Vagina (tissue), 2 donors: ENCODE measurements around the gene PRDM5.

Experiments
- CTCF ChIP-seq, 3 experiments: fragments of 450-650 bp in 2 of 3; fragments of 200-600 bp in 1 of 3; sonication (generic) in 1 of 3; IDR thresholded peaks; one replicate each; pipeline ENCODE4 v1.5.1; 2017 to 2019; ENCODE audit warnings: antibody characterized with exemption in 3 of 3, mild to moderate bottlenecking in 2 of 3, moderate library complexity in 2 of 3
- POLR2A ChIP-seq, 2 donors: fragments of 450-650 bp; IDR thresholded peaks; one replicate each; pipeline ENCODE4 v1.6.1; 2017; ENCODE audit warnings: antibody characterized with exemption in 2 of 2, mild to moderate bottlenecking in 2 of 2, moderate library complexity in 2 of 2
- POLR2AphosphoS5 ChIP-seq, 2 donors: sonication (generic); formaldehyde crosslinking; IDR thresholded peaks; one replicate each; pipeline ENCODE4 v1.9.0; 2017; ENCODE audit warnings: antibody characterized with exemption in 2 of 2, mild to moderate bottlenecking in 2 of 2, low read depth in 1 of 2; ENCODE audit not compliant: insufficient read depth in 1 of 2

- TF ChIP-seq POLR2AphosphoS5 (IDR thresholded peaks at IDR 0.05; ENCODE audit: insufficient read depth in 1 of 2, low read depth in 1 of 2) (no peak), POLR2A (IDR thresholded peaks at IDR 0.05) (no peak), CTCF (IDR thresholded peaks at IDR 0.05) (no peak)
Observed at GRCh38 chr4:120798570-120798969, 124.0 kb downstream of the PRDM5 start.
